H9 (cell line): Measurements from ENCODE around the gene TCIRG1. TPM values are rescaled to one million over a fixed set of nuclear protein-coding genes. Genes with fewer than 3 reads are reported as not detected.

Experiments used
- DNase-seq: peaks from one replicate; pipeline ENCODE4 v3.0.0-alpha.2; 2017
- H2AFZ ChIP-seq: one replicate; pipeline ENCODE4 v1.6.1; 2013; ENCODE audit warnings: mild to moderate bottlenecking, low read length, control low read depth, moderate library complexity
- H2AK5ac ChIP-seq: 2 replicates; pipeline ENCODE4 v1.6.1; 2013; ENCODE audit warnings: low read length, control low read depth, mixed read lengths; ENCODE audit not compliant: insufficient read length
- H2BK120ac ChIP-seq: one replicate; pipeline ENCODE4 v1.6.1; 2013; ENCODE audit warnings: low read depth, mild to moderate bottlenecking, low read length, control low read depth, inconsistent platforms; ENCODE audit not compliant: poor library complexity, severe bottlenecking
- H2BK12ac ChIP-seq: 2 replicates; pipeline ENCODE4 v1.6.1; 2013; ENCODE audit warnings: low read length, control low read depth, mixed read lengths, low read depth; ENCODE audit not compliant: insufficient read length
- H2BK15ac ChIP-seq: 2 replicates; pipeline ENCODE4 v1.6.1; 2013; ENCODE audit warnings: low read depth, low read length, control low read depth
- H2BK20ac ChIP-seq: one replicate; pipeline ENCODE4 v1.6.1; 2013; ENCODE audit warnings: low read depth, mild to moderate bottlenecking, low read length, control low read depth, inconsistent platforms; ENCODE audit not compliant: poor library complexity, severe bottlenecking
- H2BK5ac ChIP-seq: 2 replicates; pipeline ENCODE4 v1.6.1; 2013; ENCODE audit warnings: low read length, control low read depth, mixed read lengths; ENCODE audit not compliant: insufficient read length
- H3K14ac ChIP-seq: 2 replicates; pipeline ENCODE4 v1.6.1; 2013; ENCODE audit warnings: low read length, control low read depth; ENCODE audit not compliant: insufficient read depth
- H3K18ac ChIP-seq: 2 replicates; pipeline ENCODE4 v1.6.1; 2013; ENCODE audit warnings: low read depth, mild to moderate bottlenecking, mixed read lengths, low read length, control low read depth; ENCODE audit not compliant: insufficient read length
- H3K23ac ChIP-seq: 2 replicates; pipeline ENCODE4 v1.6.1; 2013; ENCODE audit warnings: low read length, control low read depth, mixed read lengths, low read depth; ENCODE audit not compliant: insufficient read length
- H3K23me2 ChIP-seq: 2 replicates; pipeline ENCODE4 v1.6.1; 2013; ENCODE audit warnings: low read depth, mild to moderate bottlenecking, mixed read lengths, low read length, control low read depth; ENCODE audit not compliant: insufficient read length, poor library complexity, severe bottlenecking
- H3K27ac ChIP-seq: 2 replicates; pipeline ENCODE4 v1.5.1; 2013; ENCODE audit warnings: low read length, control low read depth, mixed read lengths, low read depth; ENCODE audit not compliant: insufficient read length
- H3K27me3 ChIP-seq: 2 replicates; pipeline ENCODE4 v1.6.1; 2013; ENCODE audit warnings: low read length, control low read depth, inconsistent platforms; ENCODE audit not compliant: insufficient read depth
- H3K4ac ChIP-seq: 2 replicates; pipeline ENCODE4 v1.6.1; 2013; ENCODE audit warnings: low read depth, mild to moderate bottlenecking, control low read depth, inconsistent platforms, low read length, moderate library complexity
- H3K4me1 ChIP-seq: 2 replicates; pipeline ENCODE4 v1.6.1; 2013; ENCODE audit warnings: low read length, control low read depth, inconsistent platforms; ENCODE audit not compliant: insufficient read depth
- H3K4me2 ChIP-seq: 2 replicates; pipeline ENCODE4 v1.6.1; 2013; ENCODE audit warnings: low read length, control low read depth, mixed read lengths; ENCODE audit not compliant: insufficient read length, insufficient read depth
- H3K56ac ChIP-seq: 2 replicates; pipeline ENCODE4 v1.6.1; 2013; ENCODE audit warnings: low read depth, mild to moderate bottlenecking, mixed read lengths, low read length, control low read depth; ENCODE audit not compliant: insufficient read length
- H3K79me1 ChIP-seq: 2 replicates; pipeline ENCODE4 v1.6.1; 2013; ENCODE audit warnings: low read depth, mild to moderate bottlenecking, moderate library complexity, low read length, control low read depth, inconsistent platforms; ENCODE audit not compliant: insufficient read depth, poor library complexity, severe bottlenecking
- H3K79me2 ChIP-seq: 2 replicates; pipeline ENCODE4 v1.6.1; 2013; ENCODE audit warnings: low read length, control low read depth, inconsistent platforms; ENCODE audit not compliant: insufficient read depth
- H3K9ac ChIP-seq: 2 replicates; pipeline ENCODE4 v1.6.1; 2013; ENCODE audit warnings: low read length, control low read depth, mixed read lengths; ENCODE audit not compliant: insufficient read length; ENCODE audit errors: extremely low read depth
- H3K9me3 ChIP-seq: one replicate; pipeline ENCODE4 v1.6.1; 2013; ENCODE audit warnings: low read depth, low read length, inconsistent platforms; ENCODE audit not compliant: control insufficient read depth
- H3T11ph ChIP-seq: one replicate; pipeline ENCODE4 v1.6.1; 2013; ENCODE audit warnings: mild to moderate bottlenecking, low read length, control low read depth, inconsistent platforms
- H4K20me1 ChIP-seq: one replicate; pipeline ENCODE4 v1.6.1; 2013; ENCODE audit not compliant: control insufficient read depth, insufficient read length, insufficient read depth
- H4K5ac ChIP-seq: 2 replicates; pipeline ENCODE4 v1.6.1; 2013; ENCODE audit warnings: low read depth, mild to moderate bottlenecking, mixed read lengths, low read length, control low read depth; ENCODE audit not compliant: insufficient read length
- H4K8ac ChIP-seq: replicated peaks from 2 replicates; pipeline ENCODE4 v1.6.1; 2013; ENCODE audit warnings: low read length, control low read depth, mixed read lengths, low read depth; ENCODE audit not compliant: insufficient read length
- H4K91ac ChIP-seq: 2 replicates; pipeline ENCODE4 v1.6.1; 2013; ENCODE audit warnings: low read depth, mild to moderate bottlenecking, moderate library complexity, mixed read lengths, low read length, control low read depth; ENCODE audit not compliant: insufficient read length
- H3K27ac Mint-ChIP-seq, 3 experiments: 2 replicates in 2 of 3; 3 replicates in 1 of 3; pipeline ENCODE4 v1.8.0; 2020 to 2021; ENCODE audit warnings: mixed read lengths in 3 of 3, mild to moderate bottlenecking in 1 of 3, moderate library complexity in 1 of 3
- H3K27me3 Mint-ChIP-seq: 2 replicates; pipeline ENCODE4 v1.8.0; 2021; ENCODE audit warnings: low read depth, mild to moderate bottlenecking, moderate library complexity, mixed read lengths
- H3K36me3 Mint-ChIP-seq, 3 experiments: 2 replicates in 2 of 3; 3 replicates in 1 of 3; pipeline ENCODE4 v1.8.0; 2020 to 2021; ENCODE audit warnings: low read depth in 3 of 3, mixed read lengths in 3 of 3; ENCODE audit not compliant: insufficient read depth in 1 of 3
- H3K4me1 Mint-ChIP-seq, 2 experiments: 2 replicates each; pipeline ENCODE4 v1.8.0; 2020; ENCODE audit warnings: mixed read lengths in 2 of 2
- H3K4me3 Mint-ChIP-seq, 2 experiments: 2 replicates in 1 of 2; 3 replicates in 1 of 2; pipeline ENCODE4 v1.8.0; 2020 to 2021; ENCODE audit warnings: mild to moderate bottlenecking in 2 of 2, mixed read lengths in 2 of 2, moderate library complexity in 1 of 2
- H3K9me3 Mint-ChIP-seq, 2 experiments: 2 replicates in 1 of 2; 3 replicates in 1 of 2; pipeline ENCODE4 v1.8.0; 2020; ENCODE audit warnings: mild to moderate bottlenecking in 2 of 2, mixed read lengths in 2 of 2, moderate library complexity in 1 of 2
- WGBS: extraction: QIAGEN DNeasy Blood & Tissue Kit; methylation state at CpG from one replicate; pipeline ENCODE4 v1.1.7; 2013; ENCODE audit warnings: missing lambda C conversion rate, low lambda C conversion rate, mixed read lengths; ENCODE audit not compliant: insufficient read length; ENCODE audit errors: extremely low coverage; 5-methylcytosine and 5-hydroxymethylcytosine counted together
- total RNA-seq: library from RNA; stranded (reverse); gene quantifications from 2 replicates; pipeline ENCODE4 v1.2.1, GENCODE V29; 2021
- TF ChIP-seq, protein P1 (sequence below): fragments of 200-600 bp; sonication (generic); conservative IDR thresholded peaks from 3 replicates; pipeline ENCODE4 v1.8.0; 2021; ENCODE audit warnings: antibody characterized with exemption, mild to moderate bottlenecking

TCIRG1 gene
- total RNA-seq, 1 experiment from 2014 or later, result 24.4 TPM

DNA sequence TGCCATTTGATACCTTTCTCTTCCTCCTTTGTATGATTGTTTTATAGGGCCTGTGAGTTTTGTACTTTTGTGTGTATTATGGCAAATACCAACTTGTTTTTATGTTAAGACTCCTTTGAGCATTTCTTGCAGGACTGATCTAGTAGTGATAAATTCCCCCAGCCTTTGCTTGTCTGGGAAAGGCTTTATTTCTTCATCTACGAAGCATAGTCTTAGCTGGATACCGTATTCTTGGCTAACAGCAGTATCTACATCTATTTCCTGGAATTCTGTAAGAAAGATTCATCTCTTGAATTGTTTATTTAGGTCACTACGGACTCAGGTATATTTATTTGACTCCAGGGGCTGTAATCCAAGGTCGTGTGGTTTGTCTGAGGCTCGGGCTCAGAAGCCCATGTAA is 14.3 kb upstream of the TCIRG1 start:
- no peaks in the 10 kb centered on the region for H3K9me3 Mint-ChIP-seq
- H3K4me1 Mint-ChIP-seq, result peaks cover 20 to 27% of the 10 kb centered on the region in 2 experiments
- Histone ChIP-seq H3K27ac (no peak overlapping the region), H3K9me3 (no peaks in the 10 kb centered on the region), H3K79me2 (no peaks in the 10 kb centered on the region), H3K9ac (no peak overlapping the region), H2BK12ac (no peak overlapping the region), H2AFZ (no peak overlapping the region), H4K91ac (no peak overlapping the region), H3T11ph (no peak overlapping the region), H4K20me1 (no peaks in the 10 kb centered on the region), H4K8ac (no peak overlapping the region), H4K5ac (no peak overlapping the region), H3K23me2 (peaks cover 1% of the 10 kb centered on the region), H3K27me3 (no peaks in the 10 kb centered on the region), H2BK120ac (no peak overlapping the region), H3K79me1 (no peaks in the 10 kb centered on the region), H3K56ac (no peak overlapping the region), H3K4me1 (no peaks in the 10 kb centered on the region; the same call in 1 of the 2 replicates), H2BK5ac (no peak overlapping the region), H2AK5ac (no peak overlapping the region), H3K23ac (no peak overlapping the region), H2BK15ac (no peak overlapping the region), H3K14ac (no peak overlapping the region), H3K4me2 (no peak overlapping the region), H3K4ac (no peak overlapping the region), H3K18ac (no peak overlapping the region), H2BK20ac (no peak overlapping the region)
- TF ChIP-seq, protein P1, sequence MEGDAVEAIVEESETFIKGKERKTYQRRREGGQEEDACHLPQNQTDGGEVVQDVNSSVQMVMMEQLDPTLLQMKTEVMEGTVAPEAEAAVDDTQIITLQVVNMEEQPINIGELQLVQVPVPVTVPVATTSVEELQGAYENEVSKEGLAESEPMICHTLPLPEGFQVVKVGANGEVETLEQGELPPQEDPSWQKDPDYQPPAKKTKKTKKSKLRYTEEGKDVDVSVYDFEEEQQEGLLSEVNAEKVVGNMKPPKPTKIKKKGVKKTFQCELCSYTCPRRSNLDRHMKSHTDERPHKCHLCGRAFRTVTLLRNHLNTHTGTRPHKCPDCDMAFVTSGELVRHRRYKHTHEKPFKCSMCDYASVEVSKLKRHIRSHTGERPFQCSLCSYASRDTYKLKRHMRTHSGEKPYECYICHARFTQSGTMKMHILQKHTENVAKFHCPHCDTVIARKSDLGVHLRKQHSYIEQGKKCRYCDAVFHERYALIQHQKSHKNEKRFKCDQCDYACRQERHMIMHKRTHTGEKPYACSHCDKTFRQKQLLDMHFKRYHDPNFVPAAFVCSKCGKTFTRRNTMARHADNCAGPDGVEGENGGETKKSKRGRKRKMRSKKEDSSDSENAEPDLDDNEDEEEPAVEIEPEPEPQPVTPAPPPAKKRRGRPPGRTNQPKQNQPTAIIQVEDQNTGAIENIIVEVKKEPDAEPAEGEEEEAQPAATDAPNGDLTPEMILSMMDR, result no peak
- no peaks in the 10 kb centered on the region for H3K27me3 Mint-ChIP-seq
- peaks cover 8 to 29% (median 12%) of the 10 kb centered on the region in 3 experiments for H3K36me3 Mint-ChIP-seq
- H3K27ac Mint-ChIP-seq, result no peak overlapping the region
- WGBS, result no CpG with 5 or more reads among the region's 5 CpGs
- H3K4me3 Mint-ChIP-seq, result no peak overlapping the region
- no peak for DNase-seq
